A549 treated with Mapracorat at 1 μM for 4 hours (cell line): ENCODE data around the gene RMRP. TPM values are rescaled to one million over a fixed set of nuclear protein-coding genes. Genes with fewer than 3 reads are reported as not detected.

Experiments
- total RNA-seq: library from RNA; stranded (reverse); fragments of 200-300 nt; extraction: Qiagen RNA extraction; gene quantifications from 5 replicates; pipeline ENCODE4 v1.2.3, GENCODE V29; 2022

RMRP gene
- total RNA-seq: 8.1 to 20.9 TPM (median 15.0 TPM) in 4 of 5 replicates, not detected in the other

GRCh38 chr9:35657546-35658136 lies at the start of gene RMRP:
TSS of gene RMRP (minus strand) at chr9:35658019.

GRCh38 chr9:35689542-35690293 lies 31.9 kb upstream of the RMRP start, which contains the start of gene TPM2:
TSS of gene TPM2 (minus strand) at chr9:35689925. CDS start at chr9:35689817, 108 bp downstream.

GRCh38 chr9:35673132-35674024 lies 15.6 kb upstream of the RMRP start, which contains the start of gene CA9:
TSS of gene CA9 (plus strand) at chr9:35673928. CDS start at chr9:35673960, 32 bp downstream.

GRCh38 chr9:35664531-35665470 lies 7.0 kb upstream of the RMRP start, which contains the start of gene ARHGEF39:
TSS of gene ARHGEF39 (minus strand) at chr9:35665195. CDS start at chr9:35665169, 26 bp downstream.

GRCh38 chr9:35658137-35658967 lies 533 bp upstream of the RMRP start, which contains the start of gene CCDC107:
TSS of gene CCDC107 (plus strand) at chr9:35658292. CDS start at chr9:35658380, 88 bp downstream.

GRCh38 chr9:35650341-35651158 lies 7.3 kb downstream of the RMRP start, which contains the start of gene SIT1:
TSS of gene SIT1 (minus strand) at chr9:35650931. CDS start at chr9:35650853, 78 bp downstream.

GRCh38 chr9:35618325-35618727 lies 39.5 kb downstream of the RMRP start, which contains the start of gene CD72:
TSS of gene CD72 (minus strand) at chr9:35618413. CDS start at chr9:35618303, 110 bp downstream.

Other genes starting within 250 kb of the RMRP start
- 24.4 to 34.4 TPM (median 34.1 TPM) in 5 replicates for gene RUSC2, start 167.9 kb downstream of the RMRP start, total RNA-seq
- gene TESK1, start 52.8 kb downstream of the RMRP start, total RNA-seq: 25.8 to 30.3 TPM (median 29.8 TPM) in 5 replicates
- gene CD72, start 39.6 kb downstream of the RMRP start, total RNA-seq: 0.14 to 0.36 TPM (median 0.23 TPM) in 3 of 5 replicates, not detected in the others
- gene SIT1, start 7.1 kb downstream of the RMRP start, total RNA-seq: not detected in 5 replicates
- gene CCDC107, start 273 bp upstream of the RMRP start, total RNA-seq: 25.1 to 32.0 TPM (median 29.7 TPM) in 5 replicates
- gene ARHGEF39, start 7.2 kb upstream of the RMRP start, total RNA-seq: 13.3 to 18.5 TPM (median 16.1 TPM) in 5 replicates
- gene CA9, start 15.9 kb upstream of the RMRP start, total RNA-seq: 4.2 to 8.9 TPM (median 6.4 TPM) in 5 replicates
- gene TPM2, start 31.9 kb upstream of the RMRP start, total RNA-seq: 632 to 703 TPM (median 690 TPM) in 5 replicates
- gene TLN1, start 74.2 kb upstream of the RMRP start, total RNA-seq: 115 to 134 TPM (median 121 TPM) in 5 replicates
- 57.0 to 61.1 TPM (median 57.9 TPM) in 5 replicates for gene CREB3, start 74.6 kb upstream of the RMRP start, total RNA-seq
- gene GBA2, start 91.2 kb upstream of the RMRP start, total RNA-seq: 28.0 to 39.6 TPM (median 34.5 TPM) in 5 replicates
- gene RGP1, start 91.3 kb upstream of the RMRP start, total RNA-seq: 12.2 to 16.2 TPM (median 15.3 TPM) in 5 replicates
- not detected in 5 replicates for gene MSMP, start 96.3 kb upstream of the RMRP start, total RNA-seq
- gene NPR2, start 133.6 kb upstream of the RMRP start, total RNA-seq: 4.8 to 6.6 TPM (median 5.5 TPM) in 5 replicates
- 0.34 to 0.74 TPM (median 0.56 TPM) in 5 replicates for gene SPAG8, start 154.2 kb upstream of the RMRP start, total RNA-seq
- 72.1 to 115 TPM (median 100 TPM) in 5 replicates for gene HINT2, start 157.0 kb upstream of the RMRP start, total RNA-seq
- gene FAM221B, start 170.7 kb upstream of the RMRP start, total RNA-seq: not detected in 5 replicates
- gene TMEM8B, start 171.2 kb upstream of the RMRP start, total RNA-seq: 2.0 to 4.0 TPM (median 3.5 TPM) in 5 replicates
- gene OR13J1, start 212.4 kb upstream of the RMRP start, total RNA-seq: not detected in 5 replicates
- gene HRCT1, start 248.2 kb upstream of the RMRP start, total RNA-seq: 0.32 to 0.51 TPM (median 0.40 TPM) in 5 replicates